DND-41 (cell line): Measurements from ENCODE around the gene FAM181B.

Experiments used
- ATAC-seq: fragments of 200-7000 bp; cut with Tn5 transposase; 3 replicates; pipeline ENCODE4 v1.9.1; 2021; ENCODE audit warnings: low read depth; ENCODE audit not compliant: insufficient read depth
- DNase-seq: peaks from one replicate; pipeline ENCODE4 v3.0.0-alpha.2; 2020
- H2AFZ ChIP-seq: 2 replicates; pipeline ENCODE4 v1.6.0; 2012; ENCODE audit warnings: low read depth, low read length
- H3K27ac ChIP-seq: 2 replicates; pipeline ENCODE4 v1.5.1; 2012; ENCODE audit warnings: low read length, inconsistent platforms
- H3K27me3 ChIP-seq: fragments of 200-600 bp; sonication (generic); 2 replicates; pipeline ENCODE4 v1.6.0; 2012; ENCODE audit warnings: low read length, mild to moderate bottlenecking, inconsistent platforms; ENCODE audit not compliant: insufficient read depth, poor library complexity
- H3K36me3 ChIP-seq: 2 replicates; pipeline ENCODE4 v1.5.1; 2012; ENCODE audit warnings: low read length, inconsistent platforms; ENCODE audit not compliant: insufficient read depth
- H3K4me1 ChIP-seq: 2 replicates; pipeline ENCODE4 v1.5.1; 2012; ENCODE audit warnings: mild to moderate bottlenecking, low read length; ENCODE audit not compliant: insufficient read depth
- H3K4me2 ChIP-seq: 2 replicates; pipeline ENCODE4 v1.6.0; 2012; ENCODE audit warnings: mild to moderate bottlenecking, moderate library complexity, low read length, inconsistent platforms; ENCODE audit not compliant: insufficient read depth
- H3K4me3 ChIP-seq, 2 experiments: fragments of 200-600 bp in 1 of 2; shearing (Covaris generic) in 1 of 2; 2 replicates each; pipeline ENCODE4 v1.5.1; 2012 to 2016; ENCODE audit warnings: inconsistent platforms in 2 of 2, low read length in 2 of 2, mild to moderate bottlenecking in 2 of 2, low read depth in 1 of 2, moderate library complexity in 1 of 2
- H3K79me2 ChIP-seq: 2 replicates; pipeline ENCODE4 v1.6.0; 2012; ENCODE audit warnings: low read length, inconsistent platforms; ENCODE audit not compliant: insufficient read depth
- H3K9ac ChIP-seq: 2 replicates; pipeline ENCODE4 v1.6.0; 2012; ENCODE audit warnings: low read depth, mild to moderate bottlenecking, inconsistent platforms, low read length, moderate library complexity
- H3K9me3 ChIP-seq: 2 replicates; pipeline ENCODE4 v1.5.1; 2012; ENCODE audit warnings: low read length, moderate library complexity, mild to moderate bottlenecking, inconsistent platforms; ENCODE audit not compliant: insufficient read depth, severe bottlenecking
- H4K20me1 ChIP-seq: 2 replicates; pipeline ENCODE4 v1.6.0; 2012; ENCODE audit warnings: low read length; ENCODE audit not compliant: insufficient read depth
- EZH2 ChIP-seq: IDR thresholded peaks from 3 replicates; pipeline ENCODE4 v1.6.1; 2012; ENCODE audit warnings: borderline replicate concordance, low read depth, mild to moderate bottlenecking, moderate library complexity, low read length, inconsistent platforms; ENCODE audit not compliant: severe bottlenecking
- TF ChIP-seq, protein P1 (sequence below): IDR thresholded peaks from 2 replicates; pipeline ENCODE4 v1.5.1; 2012; ENCODE audit warnings: borderline replicate concordance, low read length, moderate library complexity, mild to moderate bottlenecking; ENCODE audit not compliant: poor library complexity, severe bottlenecking; ENCODE audit errors: extremely low read depth

Gene FAM181B

GRCh38 chr11:82703226-82703625, 30.4 kb downstream of the FAM181B start:
- Histone ChIP-seq H3K27me3 (no peaks in the 10 kb centered on the region), H2AFZ (no peak overlapping the region)
- ATAC-seq: no peak

DNA sequence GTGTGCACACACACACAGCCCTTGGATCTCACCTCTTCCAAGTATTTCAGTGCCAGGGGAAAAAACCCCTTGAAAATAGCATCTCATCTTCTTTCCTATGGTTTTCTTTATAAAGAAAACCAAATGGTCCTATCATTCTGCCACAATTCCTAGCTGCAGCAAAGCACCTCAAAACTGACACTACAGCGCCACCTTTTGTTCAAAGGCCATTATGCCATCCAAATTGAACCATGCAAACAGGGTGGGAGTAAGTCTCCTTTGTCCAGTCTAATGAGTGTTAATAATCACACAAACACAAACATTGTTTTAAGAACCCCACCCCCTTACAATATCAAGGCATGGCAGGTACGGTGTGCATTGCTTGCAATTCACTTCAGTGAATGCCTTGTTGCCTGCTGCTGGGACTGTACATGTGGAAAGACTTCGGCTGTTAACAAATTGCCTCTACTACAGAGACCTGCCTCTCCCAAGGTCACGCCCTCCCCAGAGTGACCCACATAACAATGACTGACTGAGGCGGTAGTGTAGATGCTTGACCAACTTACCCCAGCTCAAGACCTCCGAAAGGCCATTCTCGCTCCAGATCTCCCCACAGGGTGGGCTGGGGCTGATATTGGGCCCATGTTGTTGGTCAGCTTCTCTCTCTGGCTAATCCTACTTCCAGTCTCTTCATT, 31.7 kb downstream of the FAM181B start:
- Histone ChIP-seq H3K9ac (no peak overlapping the region), H3K4me3 (no peak overlapping the region), H3K27me3 (no peaks in the 10 kb centered on the region), H3K4me2 (no peak overlapping the region), H2AFZ (no peak overlapping the region), H3K79me2 (no peaks in the 10 kb centered on the region), H3K4me1 (no peaks in the 10 kb centered on the region), H3K9me3 (no peaks in the 10 kb centered on the region), H4K20me1 (0 out of 2 replicates have a peak, but pooled peaks cover 3% of the 10 kb centered on the region), H3K27ac (no peak overlapping the region), H3K36me3 (no peaks in the 10 kb centered on the region)
- DNase-seq (peak; percentile 32), ATAC-seq (peak; percentile 55; the same call in 1 of the 3 replicates)
- TF ChIP-seq EZH2: no peak
- TF ChIP-seq, protein P1, sequence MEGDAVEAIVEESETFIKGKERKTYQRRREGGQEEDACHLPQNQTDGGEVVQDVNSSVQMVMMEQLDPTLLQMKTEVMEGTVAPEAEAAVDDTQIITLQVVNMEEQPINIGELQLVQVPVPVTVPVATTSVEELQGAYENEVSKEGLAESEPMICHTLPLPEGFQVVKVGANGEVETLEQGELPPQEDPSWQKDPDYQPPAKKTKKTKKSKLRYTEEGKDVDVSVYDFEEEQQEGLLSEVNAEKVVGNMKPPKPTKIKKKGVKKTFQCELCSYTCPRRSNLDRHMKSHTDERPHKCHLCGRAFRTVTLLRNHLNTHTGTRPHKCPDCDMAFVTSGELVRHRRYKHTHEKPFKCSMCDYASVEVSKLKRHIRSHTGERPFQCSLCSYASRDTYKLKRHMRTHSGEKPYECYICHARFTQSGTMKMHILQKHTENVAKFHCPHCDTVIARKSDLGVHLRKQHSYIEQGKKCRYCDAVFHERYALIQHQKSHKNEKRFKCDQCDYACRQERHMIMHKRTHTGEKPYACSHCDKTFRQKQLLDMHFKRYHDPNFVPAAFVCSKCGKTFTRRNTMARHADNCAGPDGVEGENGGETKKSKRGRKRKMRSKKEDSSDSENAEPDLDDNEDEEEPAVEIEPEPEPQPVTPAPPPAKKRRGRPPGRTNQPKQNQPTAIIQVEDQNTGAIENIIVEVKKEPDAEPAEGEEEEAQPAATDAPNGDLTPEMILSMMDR: peak; percentile 76

More at GRCh38 chr11:82703226-82703625, 30.4 kb downstream of the FAM181B start:
- no peak overlapping the region for H3K4me3 ChIP-seq
- no peaks in the 10 kb centered on the region for H3K36me3 ChIP-seq
- no peak overlapping the region for H3K4me2 ChIP-seq
- no peaks in the 10 kb centered on the region for H3K79me2 ChIP-seq
- H3K4me1 ChIP-seq: no peaks in the 10 kb centered on the region
- no peak overlapping the region for H3K27ac ChIP-seq
- TF ChIP-seq, protein P1: no peak
- TF ChIP-seq EZH2: no peak
- no peak overlapping the region for H3K9ac ChIP-seq
- DNase-seq: no peak
- H3K9me3 ChIP-seq: no peaks in the 10 kb centered on the region
- H4K20me1 ChIP-seq: 0 out of 2 replicates have a peak, but pooled peaks cover 3% of the 10 kb centered on the region

GRCh38 chr11:82698576-82699352, 34.9 kb downstream of the FAM181B start:
- ATAC-seq: no peak
- no peak overlapping the region for H3K4me3 ChIP-seq
- no peaks in the 10 kb centered on the region for H3K36me3 ChIP-seq
- H3K27ac ChIP-seq: no peak overlapping the region
- DNase-seq: no peak
- TF ChIP-seq EZH2: no peak
- TF ChIP-seq, protein P1: no peak
- H4K20me1 ChIP-seq: 0 out of 2 replicates have a peak, but pooled peaks cover 3% of the 10 kb centered on the region
- no peak overlapping the region for H3K4me2 ChIP-seq
- no peak overlapping the region for H2AFZ ChIP-seq
- H3K4me1 ChIP-seq: no peaks in the 10 kb centered on the region
- no peak overlapping the region for H3K9ac ChIP-seq
- peaks cover 4% of the 10 kb centered on the region for H3K27me3 ChIP-seq
- H3K9me3 ChIP-seq: no peaks in the 10 kb centered on the region
- H3K79me2 ChIP-seq: no peaks in the 10 kb centered on the region
